Adrenal gland (tissue), 5 donors: ENCODE measurements around the gene POLR3B.

Experiments used
- CTCF ChIP-seq, 6 experiments: fragments of 450-650 bp in 4 of 6; fragments of 200-600 bp in 2 of 6; sonication (generic) in 1 of 6; IDR thresholded peaks; 1 replicate in 5 of 6; 2 replicates in 1 of 6; pipeline versions ENCODE4 v1.5.1 to v1.8.0; 2016 to 2021; ENCODE audit warnings: antibody characterized with exemption in 6 of 6, mild to moderate bottlenecking in 2 of 6, moderate library complexity in 1 of 6
- POLR2A ChIP-seq, 2 donors: fragments of 450-650 bp; IDR thresholded peaks; one replicate each; pipeline ENCODE4 v1.6.1; 2017; ENCODE audit warnings: antibody characterized with exemption in 2 of 2, mild to moderate bottlenecking in 2 of 2, moderate library complexity in 1 of 2
- donor health status: DM: no; HTN: no; CAD: no.

- TF ChIP-seq POLR2A (IDR thresholded peaks at IDR 0.05): no peak
- no peak for TF ChIP-seq CTCF (IDR thresholded peaks at IDR 0.05)
These were observed 159.8 kb downstream of the POLR3B start for GRCh38 chr12:106517314-106517713.
